ENCODE results near the gene FKBP1A. TPM values are rescaled to one million over a fixed set of nuclear protein-coding genes. Genes with fewer than 3 reads are reported as not detected.
A peak's percentile ranks its signal among the peaks of the same experiment; 100 is the strongest.

Gene FKBP1A
- total and polyA plus RNA-seq, 2 of the 4 experiments (the other 2 are of a cell fraction) = 120 to 528 TPM

GRCh38 chr20:1401451-1401907 is 8.6 kb upstream of the FKBP1A start:
- Histone ChIP-seq H2AK9ac (replicated peaks; ENCODE audit: low read depth, low read length, poor library complexity) (no peak overlapping the region), H3K18ac (ENCODE audit: low read depth, low read length) (peak overlapping the region; percentile 12; the same call in 1 of the 2 replicates), H2BK15ac (ENCODE audit: low read depth, low read length) (0 out of 3 replicates have a peak overlapping the region, but pooled peaks have one; percentile 9), H3K4me1 (ENCODE audit: control insufficient read depth, insufficient read depth, low read length) (peaks cover 6% of the 10 kb centered on the region), H2AFZ (replicated peaks; ENCODE audit: low read length, poor library complexity) (no peak overlapping the region), H2BK120ac (ENCODE audit: low read depth, low read length) (peak overlapping the region; percentile 8; the same call in 1 of the 2 replicates), H3K4ac (ENCODE audit: low read depth, low read length) (peak overlapping the region; percentile 36; the same call in 1 of the 2 replicates), H4K5ac (ENCODE audit: low read depth, low read length) (no peak overlapping the region), H4K91ac (ENCODE audit: insufficient read depth, low read depth, low read length) (no peak overlapping the region), H4K8ac (ENCODE audit: low read depth in 2 of 2, low read length in 2 of 2) (no peak overlapping the region), H3K9ac (ENCODE audit: low read depth, low read length) (no peak overlapping the region), H3K36me3 (ENCODE audit: control insufficient read depth, insufficient read depth, low read length) (no peaks in the 10 kb centered on the region), H3K79me1 (ENCODE audit: low read depth in 1 of 2, low read length in 2 of 2) (no peaks in the 10 kb centered on the region), H2BK20ac (ENCODE audit: low read depth, low read length) (0 out of 2 replicates have a peak overlapping the region, but pooled peaks have one; percentile 14), H3K27me3 (ENCODE audit: control insufficient read depth, insufficient read depth, low read length) (no peaks in the 10 kb centered on the region), H3K27ac (ENCODE audit: insufficient read depth, low read length) (no peak overlapping the region), H2BK5ac (ENCODE audit: low read depth, low read length, poor library complexity, severe bottlenecking) (no peak overlapping the region), H2AK5ac (ENCODE audit: low read depth, low read length) (peak overlapping the region; percentile 80; the same call in 1 of the 2 replicates), H3K9me3 (ENCODE audit: control insufficient read depth, insufficient read depth, low read length) (no peaks in the 10 kb centered on the region; the same call in 1 of the 2 replicates), H4K20me1 (ENCODE audit: insufficient read depth, low read length) (no peaks in the 10 kb centered on the region), H3K56ac (ENCODE audit: extremely low read depth, insufficient read depth, low read length) (no peak overlapping the region), H3K4me3 (ENCODE audit: insufficient read depth, low read depth, low read length) (no peak overlapping the region), H3K14ac (replicated peaks; ENCODE audit: low read depth, low read length) (peak overlapping the region; percentile 13; the same call in 1 of the 2 replicates), H3K23ac (ENCODE audit: low read depth, low read length) (no peak overlapping the region), H3K9me1 (ENCODE audit: insufficient read depth, low read length) (peaks cover 5% of the 10 kb centered on the region; the same call in 1 of the 2 replicates), H3K4me2 (ENCODE audit: low read depth, low read length) (no peak overlapping the region)
- DNase-seq (no peak), ATAC-seq (ENCODE audit: low read depth) (no peak)
- no TSS peak for BruUV-seq (replicated peaks)
- dilution Hi-C loops (cut with HindIII; ENCODE audit: low sequenced_read_pairs, unreplicated experiment) (no loop called here), intact Hi-C loops (cut with micrococcal nuclease) (no loop called here), in situ Hi-C loops (cut with MboI; ENCODE audit: low sequenced_read_pairs) (no loop called here)
- 75% methylated on average over 1 of the region's 3 CpGs; no CpG with 5 or more reads in 1 of the 2 experiments for WGBS, 2 experiments (ENCODE audit: extremely low coverage in 2 of 2, insufficient read length in 1 of 2)
- ChIA-PET POLR2A (ENCODE audit: unreplicated experiment) (no interaction called here), CTCF (interaction anchor here (0.6 kb wide), 1 partner anchor 508 kb away, joined by 6 read pairs; no protein-coding TSS in a partner anchor)
- TF ChIP-seq BHLHE40 (IDR thresholded peaks at IDR 0.05; ENCODE audit: low read depth, low read length) (no peak), USF2 (IDR thresholded peaks at IDR 0.05; ENCODE audit: low read depth, low read length) (no peak), RAD21 (IDR thresholded peaks at IDR 0.05; ENCODE audit: low read length) (no peak), FOS (IDR thresholded peaks at IDR 0.05; ENCODE audit: low read depth, low read length) (no peak), MAZ (IDR thresholded peaks at IDR 0.05; ENCODE audit: borderline replicate concordance, low read depth, low read length) (no peak), NFE2L2 (IDR thresholded peaks at IDR 0.05; ENCODE audit: low read depth, low read length) (no peak), POLR2A (IDR thresholded peaks at IDR 0.05; ENCODE audit: low read depth, low read length) (no peak), ELK1 (IDR thresholded peaks at IDR 0.05; ENCODE audit: borderline replicate concordance, low read depth, low read length) (no peak), MXI1 (IDR thresholded peaks at IDR 0.05; ENCODE audit: borderline replicate concordance, low read depth, low read length) (no peak), CEBPB (IDR thresholded peaks at IDR 0.05; ENCODE audit: low read depth, low read length) (no peak), CTCF (conservative IDR thresholded peaks at IDR 0.05; ENCODE audit: low read depth, low read length) (no peak), CHD1 (IDR thresholded peaks at IDR 0.05; ENCODE audit: low read depth, low read length) (no peak), SMC3 (IDR thresholded peaks at IDR 0.05; ENCODE audit: low read depth, low read length) (no peak), RFX5 (IDR thresholded peaks at IDR 0.05; ENCODE audit: low read depth, low read length) (no peak), RCOR1 (IDR thresholded peaks at IDR 0.05; ENCODE audit: insufficient replicate concordance, low read length) (no peak), MAFK (IDR thresholded peaks at IDR 0.05; ENCODE audit: low read depth, low read length) (no peak)
